ENCODE results near the gene HHIP. TPM values are rescaled to one million over a fixed set of nuclear protein-coding genes. Genes with fewer than 3 reads are reported as not detected.

The HHIP gene
- total and polyA plus RNA-seq, 4 donors = 3.3 to 14.0 (median 6.6) TPM

DNA sequence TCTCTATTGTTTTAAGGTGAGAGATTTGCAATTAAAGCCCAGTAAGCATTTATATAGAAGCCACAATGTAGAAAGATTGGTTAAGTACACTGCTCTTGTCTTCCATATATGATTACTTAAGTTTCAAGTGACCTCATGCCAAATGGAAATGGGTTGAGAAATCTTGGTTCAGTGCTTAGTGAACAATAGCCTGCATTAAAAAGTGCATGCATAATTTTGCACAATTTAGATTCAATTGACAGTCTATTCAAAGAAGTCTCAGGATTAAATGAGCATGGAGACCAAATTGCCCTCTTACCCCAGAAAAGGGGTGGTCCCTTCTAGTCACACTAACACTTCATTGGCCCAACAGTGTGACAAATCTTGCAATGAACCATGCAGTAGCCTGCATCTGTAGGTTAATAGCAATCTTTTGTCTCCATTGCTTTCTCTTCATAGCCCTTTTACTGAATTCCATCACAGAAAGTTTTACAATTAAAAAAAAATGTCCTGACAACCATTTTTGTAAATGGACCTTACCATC, 93.6 kb downstream of the HHIP start:
- no peak for DNase-seq (ENCODE audit: low spot score)
- TF ChIP-seq FOXA2 (IDR thresholded peaks at IDR 0.05) = no peak
- no peak for TF ChIP-seq REST (IDR thresholded peaks at IDR 0.05)
- TF ChIP-seq MAX (IDR thresholded peaks at IDR 0.05) = no peak
- no peak for TF ChIP-seq JUND (IDR thresholded peaks at IDR 0.05)
- TF ChIP-seq TAF1 (conservative IDR thresholded peaks at IDR 0.05) = no peak
- no peak for TF ChIP-seq GABPA (IDR thresholded peaks at IDR 0.05 in 1 of 2, conservative IDR thresholded peaks at IDR 0.05 in 1 of 2)
- no peak for TF ChIP-seq RXRA (IDR thresholded peaks at IDR 0.05)
- TF ChIP-seq CTCF (IDR thresholded peaks at IDR 0.05; ENCODE audit: low read depth, low read length, missing input control) = no peak
- no peak for TF ChIP-seq YY1 (IDR thresholded peaks at IDR 0.05)
- TF ChIP-seq EGR1 (IDR thresholded peaks at IDR 0.05; ENCODE audit: low read depth in 2 of 2) = no peak
- TF ChIP-seq SP1 (IDR thresholded peaks at IDR 0.05) = no peak
- TF ChIP-seq HNF4G (IDR thresholded peaks at IDR 0.05) = no peak
- H3K4me1 ChIP-seq (ENCODE audit: control insufficient read depth in 4 of 4, insufficient read depth in 4 of 4, low read length in 3 of 4) = no peaks in the 10 kb centered on the region
- H3K4me3 ChIP-seq (ENCODE audit: low read depth in 1 of 3, low read length in 3 of 3) = no peak overlapping the region
- H3K9ac ChIP-seq (ENCODE audit: low read depth in 1 of 2, low read length in 2 of 2) = no peak overlapping the region
- no peaks in the 10 kb centered on the region for H3K9me3 ChIP-seq (ENCODE audit: control insufficient read depth in 4 of 4, low read length in 3 of 4)
- no peaks in the 10 kb centered on the region for H3K36me3 ChIP-seq (ENCODE audit: control insufficient read depth in 4 of 4, insufficient read depth in 3 of 4, low read depth in 1 of 4, low read length in 3 of 4)
- H3K27me3 ChIP-seq (ENCODE audit: control insufficient read depth in 4 of 4, insufficient read depth in 4 of 4, low read length in 3 of 4) = no peaks in the 10 kb centered on the region
- H3K27ac ChIP-seq (ENCODE audit: low read depth in 1 of 2, low read length in 2 of 2) = no peak overlapping the region

DNA sequence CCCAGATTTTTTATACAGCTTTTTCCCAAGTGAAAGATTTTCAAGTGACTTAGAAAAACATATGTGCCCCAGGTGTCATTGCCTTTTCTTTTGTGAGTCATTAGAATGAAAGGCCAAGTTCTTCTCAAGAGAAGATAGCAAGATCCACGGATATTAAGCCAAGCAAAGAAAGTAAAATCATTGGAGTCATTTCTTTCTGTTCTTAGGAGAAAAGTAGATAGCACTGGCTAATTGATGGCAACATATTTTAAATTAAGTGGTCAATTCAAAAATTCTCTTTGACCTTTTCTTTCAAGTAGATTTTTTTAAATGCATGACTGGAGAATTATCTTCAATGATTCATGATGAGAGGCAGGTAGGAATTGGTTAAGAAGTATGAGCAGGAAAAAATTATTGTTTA, 94.4 kb downstream of the HHIP start:
- Histone ChIP-seq H3K27ac (ENCODE audit: low read depth in 1 of 2, low read length in 2 of 2) (no peak overlapping the region), H3K9me3 (ENCODE audit: control insufficient read depth in 4 of 4, low read length in 3 of 4) (no peaks in the 10 kb centered on the region), H3K4me3 (ENCODE audit: low read depth in 1 of 3, low read length in 3 of 3) (no peak overlapping the region), H3K9ac (ENCODE audit: low read depth in 1 of 2, low read length in 2 of 2) (no peak overlapping the region), H3K4me1 (ENCODE audit: control insufficient read depth in 4 of 4, insufficient read depth in 4 of 4, low read length in 3 of 4) (no peaks in the 10 kb centered on the region), H3K27me3 (ENCODE audit: control insufficient read depth in 4 of 4, insufficient read depth in 4 of 4, low read length in 3 of 4) (no peaks in the 10 kb centered on the region), H3K36me3 (ENCODE audit: control insufficient read depth in 4 of 4, insufficient read depth in 3 of 4, low read depth in 1 of 4, low read length in 3 of 4) (no peaks in the 10 kb centered on the region)
- no peak for DNase-seq (ENCODE audit: low spot score)
- 68% methylated on average over 1 of the region's 1 CpG for WGBS
- TF ChIP-seq HNF4G (IDR thresholded peaks at IDR 0.05) (no peak), EGR1 (IDR thresholded peaks at IDR 0.05; ENCODE audit: low read depth in 2 of 2) (no peak), SP1 (IDR thresholded peaks at IDR 0.05) (no peak), FOXA2 (IDR thresholded peaks at IDR 0.05) (no peak), ZBTB33 (IDR thresholded peaks at IDR 0.05) (no peak), YY1 (IDR thresholded peaks at IDR 0.05) (no peak), FOXA1 (IDR thresholded peaks at IDR 0.05) (no peak), HNF4A (conservative IDR thresholded peaks at IDR 0.05) (no peak), RAD21 (IDR thresholded peaks at IDR 0.05) (no peak)
